ENCODE results near the gene NME7. TPM values are rescaled to one million over a fixed set of nuclear protein-coding genes. Genes with fewer than 3 reads are reported as not detected.
A peak's percentile ranks its signal among the peaks of the same experiment; 100 is the strongest.

Gene NME7
- total RNA-seq, 1 donor from 2014 or later = 13.5 TPM

DNA sequence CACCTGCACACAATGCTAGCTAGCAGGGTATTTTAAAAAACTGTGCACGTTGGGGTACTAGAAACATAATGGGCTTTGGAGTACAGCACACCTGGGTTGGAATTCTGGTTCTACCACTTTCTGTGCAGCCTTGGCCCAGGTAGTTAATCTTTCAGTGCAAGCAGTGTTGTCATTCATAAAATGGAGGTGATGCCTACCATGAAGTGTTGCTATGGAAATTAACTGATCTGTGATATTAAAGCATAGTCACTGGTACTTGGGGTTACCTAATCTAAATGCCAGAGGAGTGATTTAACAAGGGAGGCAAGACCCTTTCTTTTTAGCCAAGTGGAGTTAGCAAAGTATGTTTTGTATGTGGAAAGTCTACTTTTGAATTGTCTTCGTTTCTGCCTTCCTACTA lies 243.1 kb downstream of the NME7 start:
- peak; percentile 63 for ATAC-seq

DNA sequence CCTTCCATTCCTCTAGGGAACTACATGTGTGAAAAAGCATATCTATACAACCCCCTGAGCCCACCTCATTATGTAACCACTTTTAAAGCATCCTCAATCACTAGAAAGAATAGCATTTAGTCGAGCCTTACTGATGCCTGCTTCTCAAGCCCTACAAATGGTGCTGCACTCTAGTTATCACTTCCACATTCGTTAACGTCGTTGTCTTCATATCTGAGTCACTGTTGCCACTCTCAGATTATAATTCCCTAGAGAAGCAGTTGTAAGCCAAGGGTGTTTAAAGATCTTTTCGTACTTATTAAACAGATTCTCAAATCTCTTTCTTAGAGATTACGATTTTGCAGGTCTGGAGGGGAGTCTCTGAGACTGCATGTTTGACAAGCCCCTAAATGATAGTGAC lies 244.6 kb downstream of the NME7 start:
- no peak for ATAC-seq

DNA sequence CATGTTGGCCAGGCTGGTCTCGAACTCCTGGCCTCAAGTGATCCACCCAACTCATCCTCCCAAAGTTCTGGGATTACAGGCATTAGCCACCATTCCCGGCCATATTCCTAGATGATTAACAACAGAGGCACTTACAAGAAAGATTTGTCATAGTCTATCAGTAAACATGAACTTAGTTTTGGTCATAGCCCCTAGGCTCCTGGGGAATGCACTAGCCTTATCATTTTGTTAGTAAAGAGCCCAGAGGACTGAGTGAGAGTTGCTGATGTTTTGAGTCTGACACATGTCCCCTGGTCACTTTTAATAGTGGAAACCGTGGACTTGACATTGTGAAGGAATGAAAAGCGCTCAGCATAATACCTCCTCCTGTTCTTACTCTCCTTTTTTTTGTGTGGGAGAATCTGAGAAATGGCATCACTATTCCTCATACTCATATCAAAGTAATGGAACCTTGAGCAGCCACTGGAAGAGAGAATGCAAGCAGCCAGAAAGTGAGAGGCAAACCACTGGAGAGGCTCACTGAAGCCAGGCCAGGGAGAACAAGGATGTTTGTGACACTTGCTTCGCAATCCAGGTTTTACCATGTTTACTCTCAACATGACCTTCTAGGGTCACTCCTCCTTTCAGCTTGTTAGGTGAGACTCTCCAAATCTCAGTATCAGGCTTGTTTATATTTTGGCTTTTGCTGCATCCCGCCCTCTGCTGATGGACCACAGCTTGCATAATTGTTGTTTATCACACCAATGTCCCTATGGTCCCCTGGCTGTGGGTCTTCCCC lies 246.3 kb downstream of the NME7 start:
- ATAC-seq = no peak

- ATAC-seq = no peak
Measured at GRCh38 chr1:169120066-169120465, 247.5 kb downstream of the NME7 start.

DNA sequence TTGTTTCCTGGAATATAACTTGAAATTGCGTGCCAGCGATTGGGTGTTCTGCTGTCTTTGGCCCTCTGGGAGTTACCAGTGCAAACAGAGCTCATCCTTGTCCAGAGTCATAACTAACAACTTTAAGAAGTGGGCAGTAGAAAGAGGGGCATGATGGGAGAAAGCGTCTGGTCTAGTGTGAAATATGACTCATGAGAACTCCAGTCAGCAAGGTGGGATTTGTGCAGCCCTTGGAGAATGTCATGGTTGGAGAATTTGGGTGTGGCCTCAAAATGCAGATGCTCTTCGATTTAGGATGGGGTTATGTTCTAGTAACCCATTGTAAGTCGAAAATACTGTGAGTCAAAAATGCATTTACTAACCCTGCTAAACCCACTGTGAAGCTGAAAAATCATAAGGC lies 248.2 kb downstream of the NME7 start:
- ATAC-seq = no peak

DNA sequence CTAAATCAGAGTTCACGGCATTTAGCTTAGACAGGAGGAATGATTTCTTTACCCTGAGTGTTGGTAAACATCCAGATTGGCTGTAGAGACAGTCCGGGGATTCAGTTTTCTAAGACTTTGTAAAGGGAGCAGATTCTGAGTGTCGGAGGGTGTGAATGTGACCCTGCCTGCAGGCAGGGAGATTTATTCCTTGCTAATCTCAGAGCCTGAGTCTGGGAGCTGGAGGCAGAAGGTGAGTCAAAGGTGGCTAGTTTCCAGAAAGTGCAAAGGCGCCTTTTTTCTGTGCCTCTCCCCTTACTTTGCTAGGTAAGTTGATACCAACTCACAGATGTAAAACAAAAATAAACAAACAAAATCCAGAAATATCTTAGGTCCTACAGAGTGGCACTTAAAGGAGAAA lies 249.4 kb downstream of the NME7 start:
- ATAC-seq = no peak

DNA sequence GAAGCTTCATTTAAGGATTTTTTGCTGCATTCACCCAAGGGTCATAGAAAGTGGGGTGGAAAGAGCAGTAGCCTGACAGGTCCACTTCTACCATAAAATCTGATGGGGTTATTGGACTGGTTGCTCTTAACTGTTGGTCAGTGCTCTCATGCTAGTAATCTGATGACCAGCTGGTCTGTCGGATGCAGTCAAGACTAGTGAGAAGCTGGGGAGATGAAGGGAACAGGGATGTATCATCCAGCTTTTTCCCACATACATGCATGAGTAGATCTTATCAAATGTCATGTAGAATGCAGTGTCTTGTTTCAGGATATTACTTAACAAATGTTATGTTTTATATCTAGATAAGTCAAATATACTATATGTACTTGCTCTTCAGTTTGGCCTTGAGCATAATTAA lies 250.0 kb downstream of the NME7 start:
- no peak for ATAC-seq

- ATAC-seq = no peak
Measured at GRCh38 chr1:169117014-169117413, 250.6 kb downstream of the NME7 start.

- peak; percentile 93 for ATAC-seq
Measured at GRCh38 chr1:169115891-169116585, 251.6 kb downstream of the NME7 start.

- ATAC-seq = no peak
Measured at GRCh38 chr1:169113613-169114119, 253.9 kb downstream of the NME7 start.

GRCh38 chr1:169112241-169112640 lies 255.4 kb downstream of the NME7 start:
- ATAC-seq = no peak

GRCh38 chr1:169111472-169111871 lies 256.1 kb downstream of the NME7 start:
- no peak for ATAC-seq

GRCh38 chr1:169110689-169111447 lies 256.7 kb downstream of the NME7 start:
- ATAC-seq = no peak

DNA sequence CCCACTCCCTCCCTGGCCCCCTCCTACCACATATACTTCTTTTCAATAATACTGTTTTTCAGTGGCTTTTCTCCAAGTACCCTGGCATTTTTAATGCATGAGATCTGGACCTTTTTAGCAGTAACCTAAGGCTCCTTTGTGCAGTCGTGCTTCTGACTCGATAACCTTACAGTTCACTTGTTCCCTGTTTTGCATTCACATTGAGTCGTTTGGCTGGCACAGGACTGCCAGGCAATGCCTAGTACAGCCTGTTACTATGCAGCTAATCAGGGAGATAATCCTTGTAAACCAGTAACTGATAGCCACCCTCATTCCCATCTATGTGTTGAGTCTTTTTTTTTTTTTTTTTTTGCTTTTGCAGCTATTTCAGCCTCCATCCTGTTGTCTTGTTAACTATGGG lies 257.4 kb downstream of the NME7 start:
- ATAC-seq = no peak

DNA sequence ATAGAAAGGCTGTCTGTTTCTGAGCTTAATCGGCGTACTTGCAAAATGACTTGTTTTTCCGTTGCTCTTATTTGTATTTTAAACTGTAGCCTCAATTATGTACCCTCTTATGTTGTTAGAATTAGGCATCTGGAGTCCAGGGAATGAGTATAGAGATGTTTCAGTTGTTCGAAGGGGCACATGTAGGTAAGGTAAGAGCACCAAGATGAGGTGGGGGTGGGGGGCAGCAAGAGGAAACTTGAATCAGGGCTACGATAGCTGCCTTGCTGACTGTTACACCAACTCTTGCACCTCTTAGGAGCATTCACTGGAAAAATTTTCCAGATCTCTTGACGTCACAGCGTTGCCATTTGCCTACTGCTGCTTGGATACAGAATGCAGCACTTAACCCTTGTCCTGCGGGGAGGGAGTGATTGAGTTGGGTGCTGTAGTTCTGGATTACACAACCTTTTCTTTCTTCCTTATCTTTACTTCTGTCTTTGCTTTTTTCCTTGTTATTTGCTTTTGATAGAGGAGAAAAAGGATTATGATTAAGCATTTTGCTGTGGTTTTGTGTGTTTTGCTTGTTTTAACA lies 257.9 kb downstream of the NME7 start:
- peak; percentile 33 for ATAC-seq

GRCh38 chr1:169108863-169109560 lies 258.6 kb downstream of the NME7 start:
- no peak for ATAC-seq

DNA sequence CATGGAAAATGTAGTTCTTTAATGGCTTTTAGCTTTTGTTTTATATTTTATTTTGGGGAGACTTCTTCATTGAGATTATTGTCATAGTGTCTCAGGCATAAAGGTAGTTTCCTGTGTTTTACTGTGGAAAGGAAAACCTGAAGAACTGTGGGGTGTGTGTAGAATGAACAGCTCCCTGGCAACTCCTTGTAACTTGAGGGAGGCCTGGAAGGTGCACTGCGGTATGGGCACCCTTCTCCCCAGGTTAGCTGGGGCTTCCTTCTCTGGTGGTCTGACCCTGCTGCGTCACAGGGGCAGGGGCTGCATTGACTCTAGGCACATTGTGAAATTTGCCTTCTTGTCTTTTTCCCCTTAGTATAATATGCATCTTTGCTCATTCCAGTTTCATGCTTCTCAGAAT lies 259.4 kb downstream of the NME7 start:
- no peak for ATAC-seq

GRCh38 chr1:169107603-169108208 lies 259.9 kb downstream of the NME7 start:
- ATAC-seq = no peak

GRCh38 chr1:169106921-169107602 lies 260.5 kb downstream of the NME7 start:
- no peak for ATAC-seq

DNA sequence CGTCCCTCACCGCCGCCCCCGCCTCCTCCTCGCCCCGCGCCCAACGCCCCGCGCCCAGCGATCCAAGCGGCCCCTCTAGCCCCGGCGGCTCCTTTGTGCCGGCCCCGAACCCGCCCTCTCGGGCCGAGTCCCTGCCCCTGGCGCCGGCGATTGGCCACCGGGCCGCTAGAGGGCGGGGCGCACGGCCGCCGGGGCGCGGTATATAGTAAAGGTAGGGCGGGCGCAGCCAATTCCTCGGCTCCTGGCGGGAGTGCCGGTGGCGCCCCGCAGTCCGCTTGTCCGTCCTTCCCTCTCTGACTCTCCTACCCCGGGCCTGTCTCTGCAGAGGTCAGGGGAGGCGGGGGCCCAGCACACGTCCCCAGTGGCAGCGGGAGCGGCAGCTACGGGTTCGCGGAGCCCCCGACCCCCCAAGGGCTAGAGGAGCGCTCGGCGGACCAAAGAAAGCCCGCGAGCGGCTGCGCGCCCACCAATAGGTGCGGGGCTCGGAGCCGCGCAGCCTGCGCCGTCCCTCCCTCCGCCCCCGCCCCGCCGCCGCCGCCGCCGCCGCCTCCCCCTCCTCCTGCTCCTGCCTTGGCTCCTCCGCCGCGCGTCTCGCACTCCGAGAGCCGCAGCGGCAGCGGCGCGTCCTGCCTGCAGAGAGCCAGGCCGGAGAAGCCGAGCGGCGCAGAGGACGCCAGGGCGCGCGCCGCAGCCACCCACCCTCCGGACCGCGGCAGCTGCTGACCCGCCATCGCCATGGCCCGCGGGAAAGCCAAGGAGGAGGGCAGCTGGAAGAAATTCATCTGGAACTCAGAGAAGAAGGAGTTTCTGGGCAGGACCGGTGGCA lies 261.3 kb downstream of the NME7 start, which contains the start of gene ATP1B1:
Gene ATP1B1 (plus strand): TSS at position 596 of the 826 bp plus-strand sequence. CDS start 140 bp downstream, at position 736.
- peak; percentile 91 for ATAC-seq
